PC-3 (cell line): ENCODE results near the gene AKAP8L.

Source experiments
- CTCF ChIP-seq: fragments of 300-600 bp; sonication (generic); conservative IDR thresholded peaks from 2 replicates; pipeline ENCODE4 v1.5.1; 2017; ENCODE audit warnings: antibody characterized with exemption, low read depth, mild to moderate bottlenecking, low read length
- EZH2 ChIP-seq: fragments of 300-600 bp; sonication (generic); IDR thresholded peaks from one replicate; pipeline ENCODE4 v1.6.1; 2017; ENCODE audit warnings: antibody characterized with exemption, mild to moderate bottlenecking, low read length; ENCODE audit not compliant: unreplicated experiment

GRCh38 chr19:15368798-15369593, 49.8 kb downstream of the AKAP8L start:
- TF ChIP-seq EZH2 = no peak
- no peak for TF ChIP-seq CTCF
